Activated CD8-positive, alpha-beta memory T cell treated with anti-CD3 and anti-CD28 coated beads, Interleukin-2, amount 50 U/mL, for 24 hours (primary cell): Measurements from ENCODE around the gene NINL.
"Not testable (repeated sequence)": the region's sequence is repeated elsewhere in the genome, so short reads cannot be mapped to it uniquely, and the experiment has no call there.

Experiments
- DNase-seq: peaks from one replicate; pipeline ENCODE4 v3.0.0-alpha.2; 2020; ENCODE audit errors: extremely low read depth

Gene NINL

GRCh38 chr20:25484224-25484846 lies 101.0 kb downstream of the NINL start:
- no peak for DNase-seq

GRCh38 chr20:25483431-25484132 lies 101.7 kb downstream of the NINL start:
- no peak for DNase-seq

- no peak for DNase-seq
These were observed 103.4 kb downstream of the NINL start for GRCh38 chr20:25481918-25482253.

- no peak for DNase-seq
These were observed 104.0 kb downstream of the NINL start for GRCh38 chr20:25481235-25481917.

GRCh38 chr20:25480797-25481196 lies 104.5 kb downstream of the NINL start:
- no peak for DNase-seq

- DNase-seq: no peak
These were observed 105.2 kb downstream of the NINL start for GRCh38 chr20:25480156-25480555.

- no peak for DNase-seq
These were observed 105.7 kb downstream of the NINL start for GRCh38 chr20:25479638-25480037.

GRCh38 chr20:25478889-25479568 lies 106.3 kb downstream of the NINL start:
- no peak for DNase-seq

- DNase-seq: no peak
These were observed 108.1 kb downstream of the NINL start for GRCh38 chr20:25477014-25477882.

- DNase-seq: no peak
These were observed 109.0 kb downstream of the NINL start for GRCh38 chr20:25476106-25477013.

GRCh38 chr20:25473297-25473696 lies 112.0 kb downstream of the NINL start:
- DNase-seq: not testable (repeated sequence)

GRCh38 chr20:25471020-25471419 lies 114.3 kb downstream of the NINL start:
- no peak for DNase-seq

GRCh38 chr20:25470045-25470444 lies 115.3 kb downstream of the NINL start:
- no peak for DNase-seq

GRCh38 chr20:25469558-25469957 lies 115.8 kb downstream of the NINL start:
- DNase-seq: no peak

- no peak for DNase-seq
These were observed 116.9 kb downstream of the NINL start for GRCh38 chr20:25468126-25469075.

GRCh38 chr20:25467441-25467840 lies 117.9 kb downstream of the NINL start:
- DNase-seq: no peak

GRCh38 chr20:25466846-25467245 lies 118.5 kb downstream of the NINL start:
- no peak for DNase-seq

- DNase-seq: no peak
These were observed 119.8 kb downstream of the NINL start for GRCh38 chr20:25465243-25466135.
